Measurements from ENCODE around the gene PTMA. TPM values are rescaled to one million over a fixed set of nuclear protein-coding genes. Genes with fewer than 3 reads are reported as not detected.

PTMA gene
- total and polyA plus RNA-seq, 2 of the 4 experiments (the other 2 are of a cell fraction) = 380 to 742 TPM

DNA sequence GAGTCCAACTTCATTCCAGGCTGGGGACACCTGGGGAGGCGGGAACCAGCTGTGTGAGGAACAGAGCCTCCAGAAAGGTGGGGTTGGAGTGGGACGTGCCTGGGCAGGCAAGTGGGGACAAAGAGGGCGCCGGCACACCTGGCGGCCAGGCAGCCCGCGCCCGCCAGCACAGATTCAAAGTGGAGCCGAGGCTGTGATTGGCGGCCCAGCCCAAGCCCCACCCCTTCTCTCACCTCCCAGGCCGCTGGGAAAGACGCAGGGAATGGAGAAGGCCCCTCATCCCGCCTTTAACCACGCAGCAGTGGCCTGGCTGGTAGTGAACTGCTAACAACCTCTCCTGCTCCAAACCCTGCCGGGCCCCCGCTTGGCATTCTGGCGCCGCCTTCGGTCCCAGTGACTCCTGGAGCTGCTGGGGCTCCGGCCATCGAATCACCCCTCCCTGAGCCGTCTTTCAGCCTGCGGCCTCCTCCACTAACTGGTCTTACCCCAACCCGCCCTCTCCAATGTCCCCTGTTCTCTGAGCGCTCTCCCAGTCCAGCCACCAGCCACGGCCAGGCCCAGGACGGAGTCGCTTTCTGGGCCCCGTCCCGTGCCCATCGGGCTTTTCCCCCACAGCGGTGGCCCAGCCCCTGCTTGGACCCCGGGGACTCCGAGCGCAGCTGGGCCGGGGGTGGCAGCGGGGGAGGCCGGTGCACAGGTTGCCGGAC, 27.9 kb upstream of the PTMA start:
- H3K14ac ChIP-seq (replicated peaks; ENCODE audit: low read depth, low read length) = peak overlapping the region; percentile 68; the same call in 1 of the 2 replicates
- no peak for DNase-seq
- peak overlapping the region; percentile 90 for H4K5ac ChIP-seq (ENCODE audit: low read depth, low read length)
- 0 out of 2 replicates have a peak overlapping the region, but pooled peaks have one; percentile 10 for H3K56ac ChIP-seq (ENCODE audit: extremely low read depth, insufficient read depth, low read length)
- peak overlapping the region; percentile 81 for H2AK5ac ChIP-seq (ENCODE audit: low read depth, low read length)
- peak overlapping the region; percentile 34; the same call in 1 of the 2 replicates for H2BK120ac ChIP-seq (ENCODE audit: low read depth, low read length)
- ATAC-seq (ENCODE audit: low read depth) = no peak
- H2BK15ac ChIP-seq (ENCODE audit: low read depth, low read length) = no peak overlapping the region; the same call in 2 of the 3 replicates
- no peaks in the 10 kb centered on the region for H3K27me3 ChIP-seq (ENCODE audit: control insufficient read depth, insufficient read depth, low read length)
- dilution Hi-C loops (cut with HindIII; ENCODE audit: low sequenced_read_pairs, unreplicated experiment) (no loop called here), in situ Hi-C loops (cut with MboI; ENCODE audit: low sequenced_read_pairs) (no loop called here), intact Hi-C loops (cut with micrococcal nuclease) (no loop called here)
- H2BK5ac ChIP-seq (ENCODE audit: low read depth, low read length, poor library complexity, severe bottlenecking) = peak overlapping the region; percentile 9
- no peaks in the 10 kb centered on the region for H3K36me3 ChIP-seq (ENCODE audit: control insufficient read depth, insufficient read depth, low read length)
- peak overlapping the region; percentile 71 for H3K9ac ChIP-seq (ENCODE audit: low read depth, low read length)
- WGBS, 2 experiments (ENCODE audit: extremely low coverage in 2 of 2, insufficient read length in 1 of 2) = 51% methylated on average over 14 of the region's 39 CpGs; no CpG with 5 or more reads in 1 of the 2 experiments
- H2AFZ ChIP-seq (replicated peaks; ENCODE audit: low read length, poor library complexity) = peak overlapping the region; percentile 93
- peaks cover 5% of the 10 kb centered on the region for H3K4me1 ChIP-seq (ENCODE audit: control insufficient read depth, insufficient read depth, low read length)
- H3K18ac ChIP-seq (ENCODE audit: low read depth, low read length) = no peak overlapping the region; the same call in 1 of the 2 replicates
- CTCF ChIA-PET = interaction anchor here (0.6 kb wide), 1 partner anchor 65 kb away, joined by 3 read pairs; no protein-coding TSS in a partner anchor
- H3K4me2 ChIP-seq (ENCODE audit: low read depth, low read length) = peak overlapping the region; percentile 60
- peaks cover 2 to 16% of the 10 kb centered on the region in 2 experiments; a peak in 3 of 4 replicates for H3K79me1 ChIP-seq (ENCODE audit: low read depth in 1 of 2, low read length in 2 of 2)
- peak overlapping the region; percentile 76 for H3K27ac ChIP-seq (ENCODE audit: insufficient read depth, low read length)
- peak overlapping the region; percentile 89 to 99 for H4K8ac ChIP-seq (ENCODE audit: low read depth in 2 of 2, low read length in 2 of 2)
- H4K20me1 ChIP-seq (ENCODE audit: insufficient read depth, low read length) = no peaks in the 10 kb centered on the region
- peak overlapping the region; percentile 85 for H3K4ac ChIP-seq (ENCODE audit: low read depth, low read length)
- H2AK9ac ChIP-seq (replicated peaks; ENCODE audit: low read depth, low read length, poor library complexity) = peak overlapping the region; percentile 91
- no peaks in the 10 kb centered on the region for H3K9me3 ChIP-seq (ENCODE audit: control insufficient read depth, insufficient read depth, low read length)
- peak overlapping the region; percentile 46 for H3K4me3 ChIP-seq (ENCODE audit: insufficient read depth, low read depth, low read length)
- no TSS peak for BruUV-seq (replicated peaks)
- POLR2A ChIA-PET (ENCODE audit: unreplicated experiment) = no interaction called here
- H2BK20ac ChIP-seq (ENCODE audit: low read depth, low read length) = peak overlapping the region; percentile 14; the same call in 1 of the 2 replicates
- H4K91ac ChIP-seq (ENCODE audit: insufficient read depth, low read depth, low read length) = peak overlapping the region; percentile 39
- H3K23ac ChIP-seq (ENCODE audit: low read depth, low read length) = 0 out of 2 replicates have a peak overlapping the region, but pooled peaks have one; percentile 7
- no peaks in the 10 kb centered on the region for H3K9me1 ChIP-seq (ENCODE audit: insufficient read depth, low read length)
- TF ChIP-seq SMC3 (IDR thresholded peaks at IDR 0.05; ENCODE audit: low read depth, low read length) = no peak
- TF ChIP-seq MXI1 (IDR thresholded peaks at IDR 0.05; ENCODE audit: borderline replicate concordance, low read depth, low read length) = no peak
- no peak for TF ChIP-seq MAZ (IDR thresholded peaks at IDR 0.05; ENCODE audit: borderline replicate concordance, low read depth, low read length)
- no peak for TF ChIP-seq POLR2A (IDR thresholded peaks at IDR 0.05; ENCODE audit: low read depth, low read length)
- TF ChIP-seq RAD21 (IDR thresholded peaks at IDR 0.05; ENCODE audit: low read length) = no peak
- TF ChIP-seq BHLHE40 (IDR thresholded peaks at IDR 0.05; ENCODE audit: low read depth, low read length) = no peak
- no peak for TF ChIP-seq RFX5 (IDR thresholded peaks at IDR 0.05; ENCODE audit: low read depth, low read length)
- no peak for TF ChIP-seq MAFK (IDR thresholded peaks at IDR 0.05; ENCODE audit: low read depth, low read length)
- TF ChIP-seq, protein P1, sequence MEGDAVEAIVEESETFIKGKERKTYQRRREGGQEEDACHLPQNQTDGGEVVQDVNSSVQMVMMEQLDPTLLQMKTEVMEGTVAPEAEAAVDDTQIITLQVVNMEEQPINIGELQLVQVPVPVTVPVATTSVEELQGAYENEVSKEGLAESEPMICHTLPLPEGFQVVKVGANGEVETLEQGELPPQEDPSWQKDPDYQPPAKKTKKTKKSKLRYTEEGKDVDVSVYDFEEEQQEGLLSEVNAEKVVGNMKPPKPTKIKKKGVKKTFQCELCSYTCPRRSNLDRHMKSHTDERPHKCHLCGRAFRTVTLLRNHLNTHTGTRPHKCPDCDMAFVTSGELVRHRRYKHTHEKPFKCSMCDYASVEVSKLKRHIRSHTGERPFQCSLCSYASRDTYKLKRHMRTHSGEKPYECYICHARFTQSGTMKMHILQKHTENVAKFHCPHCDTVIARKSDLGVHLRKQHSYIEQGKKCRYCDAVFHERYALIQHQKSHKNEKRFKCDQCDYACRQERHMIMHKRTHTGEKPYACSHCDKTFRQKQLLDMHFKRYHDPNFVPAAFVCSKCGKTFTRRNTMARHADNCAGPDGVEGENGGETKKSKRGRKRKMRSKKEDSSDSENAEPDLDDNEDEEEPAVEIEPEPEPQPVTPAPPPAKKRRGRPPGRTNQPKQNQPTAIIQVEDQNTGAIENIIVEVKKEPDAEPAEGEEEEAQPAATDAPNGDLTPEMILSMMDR (conservative IDR thresholded peaks at IDR 0.05; ENCODE audit: low read depth, low read length) = no peak
- TF ChIP-seq FOS (IDR thresholded peaks at IDR 0.05; ENCODE audit: low read depth, low read length) = no peak
- TF ChIP-seq, protein P2, sequence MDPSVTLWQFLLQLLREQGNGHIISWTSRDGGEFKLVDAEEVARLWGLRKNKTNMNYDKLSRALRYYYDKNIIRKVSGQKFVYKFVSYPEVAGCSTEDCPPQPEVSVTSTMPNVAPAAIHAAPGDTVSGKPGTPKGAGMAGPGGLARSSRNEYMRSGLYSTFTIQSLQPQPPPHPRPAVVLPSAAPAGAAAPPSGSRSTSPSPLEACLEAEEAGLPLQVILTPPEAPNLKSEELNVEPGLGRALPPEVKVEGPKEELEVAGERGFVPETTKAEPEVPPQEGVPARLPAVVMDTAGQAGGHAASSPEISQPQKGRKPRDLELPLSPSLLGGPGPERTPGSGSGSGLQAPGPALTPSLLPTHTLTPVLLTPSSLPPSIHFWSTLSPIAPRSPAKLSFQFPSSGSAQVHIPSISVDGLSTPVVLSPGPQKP (IDR thresholded peaks at IDR 0.05; ENCODE audit: borderline replicate concordance, low read depth, low read length) = no peak
- TF ChIP-seq, protein P3, sequence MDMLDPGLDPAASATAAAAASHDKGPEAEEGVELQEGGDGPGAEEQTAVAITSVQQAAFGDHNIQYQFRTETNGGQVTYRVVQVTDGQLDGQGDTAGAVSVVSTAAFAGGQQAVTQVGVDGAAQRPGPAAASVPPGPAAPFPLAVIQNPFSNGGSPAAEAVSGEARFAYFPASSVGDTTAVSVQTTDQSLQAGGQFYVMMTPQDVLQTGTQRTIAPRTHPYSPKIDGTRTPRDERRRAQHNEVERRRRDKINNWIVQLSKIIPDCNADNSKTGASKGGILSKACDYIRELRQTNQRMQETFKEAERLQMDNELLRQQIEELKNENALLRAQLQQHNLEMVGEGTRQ (IDR thresholded peaks at IDR 0.05; ENCODE audit: low read depth, low read length) = no peak
- TF ChIP-seq NFE2L2 (IDR thresholded peaks at IDR 0.05; ENCODE audit: low read depth, low read length) = no peak
- TF ChIP-seq CHD1 (IDR thresholded peaks at IDR 0.05; ENCODE audit: low read depth, low read length) = no peak
- no peak for TF ChIP-seq CEBPB (IDR thresholded peaks at IDR 0.05; ENCODE audit: low read depth, low read length)

Data from IMR-90 (cell line).